WTC11 (cell line): ENCODE measurements around the gene PDZD8. TPM values are rescaled to one million over a fixed set of nuclear protein-coding genes. Genes with fewer than 3 reads are reported as not detected.
A peak's percentile ranks its signal among the peaks of the same experiment; 100 is the strongest.

Experiments used
- ATAC-seq: fragments of 200-7000 bp; cut with Tn5 transposase; 2 replicates; pipeline ENCODE4 v1.10.0; 2021; ENCODE audit warnings: mild to moderate bottlenecking, moderate library complexity
- CTCF ChIA-PET: fragments of 300-600 bp; sonication (Branson Sonifier 250); formaldehyde crosslinking; loops from one replicate; lab custom pipeline; 2021; ENCODE audit warnings: antibody characterized with exemption; lab: Charles Lee
- POLR2A ChIA-PET: fragments of 350-600 bp; sonication (Branson Sonifier 250); formaldehyde crosslinking; loops from one replicate; lab custom pipeline; 2021; ENCODE audit warnings: antibody characterized with exemption; lab: Charles Lee
- DNase-seq: peaks from one replicate; pipeline ENCODE4 v3.0.0; 2021; ENCODE audit warnings: low spot score
- H3K27ac Mint-ChIP-seq: 2 replicates; pipeline ENCODE4 v1.8.0; 2021; ENCODE audit warnings: mixed read lengths
- H3K27me3 Mint-ChIP-seq: 2 replicates; pipeline ENCODE4 v1.8.0; 2021; ENCODE audit warnings: low read depth, mild to moderate bottlenecking, moderate library complexity, mixed read lengths
- H3K36me3 Mint-ChIP-seq: 2 replicates; pipeline ENCODE4 v1.8.0; 2021; ENCODE audit warnings: mixed read lengths
- H3K4me1 Mint-ChIP-seq: 2 replicates; pipeline ENCODE4 v1.8.0; 2022; ENCODE audit warnings: mixed read lengths
- H3K4me3 Mint-ChIP-seq: 2 replicates; pipeline ENCODE4 v1.8.0; 2021; ENCODE audit warnings: mild to moderate bottlenecking, moderate library complexity, mixed read lengths
- H3K9me3 Mint-ChIP-seq: 2 replicates; pipeline ENCODE4 v1.8.0; 2021; ENCODE audit warnings: mixed read lengths
- AR ChIP-seq: fragments of 250-450 bp; sonication (Bioruptor Pico); IDR thresholded peaks from 2 replicates; pipeline ENCODE4 v1.9.0; 2021; ENCODE audit warnings: mild to moderate bottlenecking
- ATF1 ChIP-seq: sonication (generic); formaldehyde crosslinking; IDR thresholded peaks from 2 replicates; pipeline ENCODE4 v1.8.1; 2023; ENCODE audit warnings: mild to moderate bottlenecking, moderate library complexity, missing genetic modification reagents
- CREM ChIP-seq: sonication (generic); formaldehyde crosslinking; IDR thresholded peaks from 2 replicates; pipeline ENCODE4 v1.8.1; 2022; ENCODE audit warnings: mild to moderate bottlenecking, missing genetic modification reagents, moderate library complexity
- FOXP1 ChIP-seq: sonication (generic); formaldehyde crosslinking; IDR thresholded peaks from 2 replicates; pipeline ENCODE4 v1.8.0; 2022; ENCODE audit warnings: missing genetic modification reagents, mild to moderate bottlenecking, moderate library complexity, borderline replicate concordance
- GTF2I ChIP-seq: fragments of 250-450 bp; sonication (Bioruptor Pico); conservative IDR thresholded peaks from 2 replicates; pipeline ENCODE4 v1.4.0; 2021; ENCODE audit warnings: mild to moderate bottlenecking
- JUN ChIP-seq: sonication (generic); formaldehyde crosslinking; IDR thresholded peaks from 2 replicates; pipeline ENCODE4 v1.8.0; 2023; ENCODE audit warnings: mild to moderate bottlenecking, missing genetic modification reagents
- MXD4 ChIP-seq: fragments of 250-450 bp; sonication (Bioruptor Pico); IDR thresholded peaks from 2 replicates; pipeline ENCODE4 v1.8.0; 2021; ENCODE audit warnings: mild to moderate bottlenecking, moderate library complexity, borderline replicate concordance
- PRRX2 ChIP-seq: fragments of 250-450 bp; sonication (Bioruptor Pico); IDR thresholded peaks from 2 replicates; pipeline ENCODE4 v1.8.0; 2021; ENCODE audit warnings: mild to moderate bottlenecking
- RELA ChIP-seq: sonication (generic); formaldehyde crosslinking; IDR thresholded peaks from 2 replicates; pipeline ENCODE4 v1.8.1; 2022; ENCODE audit warnings: missing genetic modification reagents, mild to moderate bottlenecking, borderline replicate concordance
- TEAD1 ChIP-seq: sonication (generic); formaldehyde crosslinking; IDR thresholded peaks from 2 replicates; pipeline ENCODE4 v1.8.0; 2022; ENCODE audit warnings: mild to moderate bottlenecking, missing genetic modification reagents
- total RNA-seq: library from RNA; stranded (reverse); gene quantifications from 3 replicates; pipeline ENCODE4 v1.2.3, GENCODE V29; 2021
- TF ChIP-seq, protein P1 (sequence below): sonication (generic); formaldehyde crosslinking; IDR thresholded peaks from 2 replicates; pipeline ENCODE4 v1.8.0; 2023; ENCODE audit warnings: missing genetic modification reagents, mild to moderate bottlenecking, borderline replicate concordance
- TF ChIP-seq, protein P2 (sequence below): sonication (generic); formaldehyde crosslinking; IDR thresholded peaks from 2 replicates; pipeline ENCODE4 v1.8.1; 2023; ENCODE audit warnings: mild to moderate bottlenecking, missing genetic modification reagents, borderline replicate concordance
- TF ChIP-seq, protein P3 (sequence below): sonication (generic); formaldehyde crosslinking; IDR thresholded peaks from 2 replicates; pipeline ENCODE4 v1.8.0; 2022; ENCODE audit warnings: missing genetic modification reagents

PDZD8 gene
- total RNA-seq, 1 experiment from 2014 or later = 52.7 TPM

GRCh38 chr10:117360016-117360415 lies 15.2 kb downstream of the PDZD8 start (continued):
- no peak for TF ChIP-seq RELA (CRISPR knock-in tag)
- no peak for TF ChIP-seq ATF1 (CRISPR knock-in tag)
- no peak for TF ChIP-seq JUN (CRISPR knock-in tag)
- no peak for TF ChIP-seq FOXP1
- no peak for TF ChIP-seq CREM (CRISPR knock-in tag)

GRCh38 chr10:117355072-117355471 lies 20.2 kb downstream of the PDZD8 start:
- TF ChIP-seq MXD4 (no peak), GTF2I (CRISPR knock-in tag) (no peak), TEAD1 (no peak), AR (no peak), PRRX2 (CRISPR knock-in tag) (no peak)
- TF ChIP-seq, protein P1, sequence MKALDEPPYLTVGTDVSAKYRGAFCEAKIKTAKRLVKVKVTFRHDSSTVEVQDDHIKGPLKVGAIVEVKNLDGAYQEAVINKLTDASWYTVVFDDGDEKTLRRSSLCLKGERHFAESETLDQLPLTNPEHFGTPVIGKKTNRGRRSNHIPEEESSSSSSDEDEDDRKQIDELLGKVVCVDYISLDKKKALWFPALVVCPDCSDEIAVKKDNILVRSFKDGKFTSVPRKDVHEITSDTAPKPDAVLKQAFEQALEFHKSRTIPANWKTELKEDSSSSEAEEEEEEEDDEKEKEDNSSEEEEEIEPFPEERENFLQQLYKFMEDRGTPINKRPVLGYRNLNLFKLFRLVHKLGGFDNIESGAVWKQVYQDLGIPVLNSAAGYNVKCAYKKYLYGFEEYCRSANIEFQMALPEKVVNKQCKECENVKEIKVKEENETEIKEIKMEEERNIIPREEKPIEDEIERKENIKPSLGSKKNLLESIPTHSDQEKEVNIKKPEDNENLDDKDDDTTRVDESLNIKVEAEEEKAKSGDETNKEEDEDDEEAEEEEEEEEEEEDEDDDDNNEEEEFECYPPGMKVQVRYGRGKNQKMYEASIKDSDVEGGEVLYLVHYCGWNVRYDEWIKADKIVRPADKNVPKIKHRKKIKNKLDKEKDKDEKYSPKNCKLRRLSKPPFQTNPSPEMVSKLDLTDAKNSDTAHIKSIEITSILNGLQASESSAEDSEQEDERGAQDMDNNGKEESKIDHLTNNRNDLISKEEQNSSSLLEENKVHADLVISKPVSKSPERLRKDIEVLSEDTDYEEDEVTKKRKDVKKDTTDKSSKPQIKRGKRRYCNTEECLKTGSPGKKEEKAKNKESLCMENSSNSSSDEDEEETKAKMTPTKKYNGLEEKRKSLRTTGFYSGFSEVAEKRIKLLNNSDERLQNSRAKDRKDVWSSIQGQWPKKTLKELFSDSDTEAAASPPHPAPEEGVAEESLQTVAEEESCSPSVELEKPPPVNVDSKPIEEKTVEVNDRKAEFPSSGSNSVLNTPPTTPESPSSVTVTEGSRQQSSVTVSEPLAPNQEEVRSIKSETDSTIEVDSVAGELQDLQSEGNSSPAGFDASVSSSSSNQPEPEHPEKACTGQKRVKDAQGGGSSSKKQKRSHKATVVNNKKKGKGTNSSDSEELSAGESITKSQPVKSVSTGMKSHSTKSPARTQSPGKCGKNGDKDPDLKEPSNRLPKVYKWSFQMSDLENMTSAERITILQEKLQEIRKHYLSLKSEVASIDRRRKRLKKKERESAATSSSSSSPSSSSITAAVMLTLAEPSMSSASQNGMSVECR (CRISPR knock-in tag) = no peak
- TF ChIP-seq, protein P2, sequence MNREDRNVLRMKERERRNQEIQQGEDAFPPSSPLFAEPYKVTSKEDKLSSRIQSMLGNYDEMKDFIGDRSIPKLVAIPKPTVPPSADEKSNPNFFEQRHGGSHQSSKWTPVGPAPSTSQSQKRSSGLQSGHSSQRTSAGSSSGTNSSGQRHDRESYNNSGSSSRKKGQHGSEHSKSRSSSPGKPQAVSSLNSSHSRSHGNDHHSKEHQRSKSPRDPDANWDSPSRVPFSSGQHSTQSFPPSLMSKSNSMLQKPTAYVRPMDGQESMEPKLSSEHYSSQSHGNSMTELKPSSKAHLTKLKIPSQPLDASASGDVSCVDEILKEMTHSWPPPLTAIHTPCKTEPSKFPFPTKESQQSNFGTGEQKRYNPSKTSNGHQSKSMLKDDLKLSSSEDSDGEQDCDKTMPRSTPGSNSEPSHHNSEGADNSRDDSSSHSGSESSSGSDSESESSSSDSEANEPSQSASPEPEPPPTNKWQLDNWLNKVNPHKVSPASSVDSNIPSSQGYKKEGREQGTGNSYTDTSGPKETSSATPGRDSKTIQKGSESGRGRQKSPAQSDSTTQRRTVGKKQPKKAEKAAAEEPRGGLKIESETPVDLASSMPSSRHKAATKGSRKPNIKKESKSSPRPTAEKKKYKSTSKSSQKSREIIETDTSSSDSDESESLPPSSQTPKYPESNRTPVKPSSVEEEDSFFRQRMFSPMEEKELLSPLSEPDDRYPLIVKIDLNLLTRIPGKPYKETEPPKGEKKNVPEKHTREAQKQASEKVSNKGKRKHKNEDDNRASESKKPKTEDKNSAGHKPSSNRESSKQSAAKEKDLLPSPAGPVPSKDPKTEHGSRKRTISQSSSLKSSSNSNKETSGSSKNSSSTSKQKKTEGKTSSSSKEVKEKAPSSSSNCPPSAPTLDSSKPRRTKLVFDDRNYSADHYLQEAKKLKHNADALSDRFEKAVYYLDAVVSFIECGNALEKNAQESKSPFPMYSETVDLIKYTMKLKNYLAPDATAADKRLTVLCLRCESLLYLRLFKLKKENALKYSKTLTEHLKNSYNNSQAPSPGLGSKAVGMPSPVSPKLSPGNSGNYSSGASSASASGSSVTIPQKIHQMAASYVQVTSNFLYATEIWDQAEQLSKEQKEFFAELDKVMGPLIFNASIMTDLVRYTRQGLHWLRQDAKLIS = no peak
- TF ChIP-seq, protein P3, sequence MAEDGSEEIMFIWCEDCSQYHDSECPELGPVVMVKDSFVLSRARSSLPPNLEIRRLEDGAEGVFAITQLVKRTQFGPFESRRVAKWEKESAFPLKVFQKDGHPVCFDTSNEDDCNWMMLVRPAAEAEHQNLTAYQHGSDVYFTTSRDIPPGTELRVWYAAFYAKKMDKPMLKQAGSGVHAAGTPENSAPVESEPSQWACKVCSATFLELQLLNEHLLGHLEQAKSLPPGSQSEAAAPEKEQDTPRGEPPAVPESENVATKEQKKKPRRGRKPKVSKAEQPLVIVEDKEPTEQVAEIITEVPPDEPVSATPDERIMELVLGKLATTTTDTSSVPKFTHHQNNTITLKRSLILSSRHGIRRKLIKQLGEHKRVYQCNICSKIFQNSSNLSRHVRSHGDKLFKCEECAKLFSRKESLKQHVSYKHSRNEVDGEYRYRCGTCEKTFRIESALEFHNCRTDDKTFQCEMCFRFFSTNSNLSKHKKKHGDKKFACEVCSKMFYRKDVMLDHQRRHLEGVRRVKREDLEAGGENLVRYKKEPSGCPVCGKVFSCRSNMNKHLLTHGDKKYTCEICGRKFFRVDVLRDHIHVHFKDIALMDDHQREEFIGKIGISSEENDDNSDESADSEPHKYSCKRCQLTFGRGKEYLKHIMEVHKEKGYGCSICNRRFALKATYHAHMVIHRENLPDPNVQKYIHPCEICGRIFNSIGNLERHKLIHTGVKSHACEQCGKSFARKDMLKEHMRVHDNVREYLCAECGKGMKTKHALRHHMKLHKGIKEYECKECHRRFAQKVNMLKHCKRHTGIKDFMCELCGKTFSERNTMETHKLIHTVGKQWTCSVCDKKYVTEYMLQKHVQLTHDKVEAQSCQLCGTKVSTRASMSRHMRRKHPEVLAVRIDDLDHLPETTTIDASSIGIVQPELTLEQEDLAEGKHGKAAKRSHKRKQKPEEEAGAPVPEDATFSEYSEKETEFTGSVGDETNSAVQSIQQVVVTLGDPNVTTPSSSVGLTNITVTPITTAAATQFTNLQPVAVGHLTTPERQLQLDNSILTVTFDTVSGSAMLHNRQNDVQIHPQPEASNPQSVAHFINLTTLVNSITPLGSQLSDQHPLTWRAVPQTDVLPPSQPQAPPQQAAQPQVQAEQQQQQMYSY = no peak
- TF ChIP-seq, all 79 proteins: peak for 0
- Mint-ChIP-seq H3K27me3 (no peaks in the 10 kb centered on the region), H3K9me3 (no peaks in the 10 kb centered on the region), H3K27ac (peak overlapping the region; percentile 40), H3K36me3 (peaks cover 4% of the 10 kb centered on the region; the same call in 1 of the 2 replicates), H3K4me1 (peaks cover 48% of the 10 kb centered on the region), H3K4me3 (no peak overlapping the region)
- DNase-seq = no peak
- ChIA-PET CTCF (no interaction called here), POLR2A (no interaction called here)
- peak; percentile 62 for ATAC-seq
